Fibroblast of lung (primary cell): ENCODE measurements around the gene SEC16A. TPM values are rescaled to one million over a fixed set of nuclear protein-coding genes. Genes with fewer than 3 reads are reported as not detected.
"Not testable (repeated sequence)": the region's sequence is repeated elsewhere in the genome, so short reads cannot be mapped to it uniquely, and the experiment has no call there.

Experiments
- DNase-seq, 2 donors: peaks; one replicate each; pipeline versions ENCODE4 v3.0.0 to v3.0.0-alpha.2; 2010; ENCODE audit warnings: low read depth in 2 of 2
- H2AFZ ChIP-seq: 2 replicates; pipeline ENCODE4 v1.5.1; 2012; ENCODE audit warnings: low read length, control low read depth, inconsistent platforms
- H3K27ac ChIP-seq: 2 replicates; pipeline ENCODE4 v1.5.1; 2011; ENCODE audit warnings: low read length, control low read depth; ENCODE audit not compliant: insufficient read depth
- H3K27me3 ChIP-seq: 2 replicates; pipeline ENCODE4 v1.5.1; 2011; ENCODE audit warnings: mild to moderate bottlenecking, low read length; ENCODE audit not compliant: control insufficient read depth, insufficient read depth
- H3K36me3 ChIP-seq: 2 replicates; pipeline ENCODE4 v1.5.1; 2011; ENCODE audit warnings: low read length; ENCODE audit not compliant: control insufficient read depth, insufficient read depth
- H3K4me1 ChIP-seq: 2 replicates; pipeline ENCODE4 v1.5.1; 2011; ENCODE audit warnings: low read length; ENCODE audit not compliant: control insufficient read depth, insufficient read depth; ENCODE audit errors: extremely low read depth
- H3K4me2 ChIP-seq: 2 replicates; pipeline ENCODE4 v1.5.1; 2011; ENCODE audit warnings: low read length, control low read depth; ENCODE audit not compliant: insufficient read depth; ENCODE audit errors: extremely low read depth
- H3K4me3 ChIP-seq, 4 experiments: fragments of 200-600 bp in 1 of 4; sonication (generic) in 1 of 4; replicated peaks in 1 of 4; 2 replicates each; pipeline ENCODE4 v1.5.1; 2011 to 2016; ENCODE audit warnings: low read length in 4 of 4, low read depth in 3 of 4, mild to moderate bottlenecking in 3 of 4, control low read depth in 2 of 4, inconsistent platforms in 1 of 4, mixed read lengths in 1 of 4; ENCODE audit not compliant: insufficient read depth in 1 of 4; ENCODE audit errors: control extremely low read depth in 1 of 4
- H3K79me2 ChIP-seq: 2 replicates; pipeline ENCODE4 v1.5.1; 2012; ENCODE audit warnings: mild to moderate bottlenecking, low read length, inconsistent platforms; ENCODE audit not compliant: control insufficient read depth, insufficient read depth
- H3K9ac ChIP-seq: 2 replicates; pipeline ENCODE4 v1.5.1; 2011; ENCODE audit warnings: mild to moderate bottlenecking, low read length, control low read depth; ENCODE audit not compliant: insufficient read depth
- H3K9me3 ChIP-seq: 2 replicates; pipeline ENCODE4 v1.5.1; 2012; ENCODE audit warnings: low read depth, low read length; ENCODE audit not compliant: control insufficient read depth, insufficient read depth
- H4K20me1 ChIP-seq: 2 replicates; pipeline ENCODE4 v1.5.1; 2011; ENCODE audit warnings: low read length; ENCODE audit not compliant: control insufficient read depth, insufficient read depth; ENCODE audit errors: extremely low read depth
- CTCF ChIP-seq, 2 donors: IDR thresholded peaks in 1 of 2; conservative IDR thresholded peaks in 1 of 2; 1 replicate in 1 of 2; 2 replicates in 1 of 2; pipeline ENCODE4 v1.5.1; 2011 to 2012; ENCODE audit warnings: low read length in 2 of 2, control low read depth in 1 of 2, inconsistent platforms in 1 of 2, low read depth in 1 of 2, mild to moderate bottlenecking in 1 of 2
- EZH2 ChIP-seq: IDR thresholded peaks from 2 replicates; pipeline ENCODE4 v1.5.1; 2012; ENCODE audit warnings: low read length, control low read depth, mild to moderate bottlenecking; ENCODE audit errors: missing control alignments
- polyA plus RNA-seq, 2 donors: library from polyadenylated mRNA; depleted of rRNA in 1 of 2; stranded (reverse) in 1 of 2; unstranded in 1 of 2; fragments of >200 nt; gene quantifications; 2 replicates each; pipeline ENCODE4 v1.2.1, GENCODE V29; 2011 to 2012; ENCODE audit warnings: missing spikeins in 1 of 2
- total RNA-seq: library from RNA; depleted of rRNA; stranded (reverse); fragments of >200 nt; gene quantifications from 2 replicates; pipeline ENCODE4 v1.2.1, GENCODE V29; 2014

The SEC16A gene
- total and polyA plus RNA-seq, 2 donors (not counting 1 experiment from before 2014, with no cell fraction given) = 17.8 to 23.9 TPM

DNA sequence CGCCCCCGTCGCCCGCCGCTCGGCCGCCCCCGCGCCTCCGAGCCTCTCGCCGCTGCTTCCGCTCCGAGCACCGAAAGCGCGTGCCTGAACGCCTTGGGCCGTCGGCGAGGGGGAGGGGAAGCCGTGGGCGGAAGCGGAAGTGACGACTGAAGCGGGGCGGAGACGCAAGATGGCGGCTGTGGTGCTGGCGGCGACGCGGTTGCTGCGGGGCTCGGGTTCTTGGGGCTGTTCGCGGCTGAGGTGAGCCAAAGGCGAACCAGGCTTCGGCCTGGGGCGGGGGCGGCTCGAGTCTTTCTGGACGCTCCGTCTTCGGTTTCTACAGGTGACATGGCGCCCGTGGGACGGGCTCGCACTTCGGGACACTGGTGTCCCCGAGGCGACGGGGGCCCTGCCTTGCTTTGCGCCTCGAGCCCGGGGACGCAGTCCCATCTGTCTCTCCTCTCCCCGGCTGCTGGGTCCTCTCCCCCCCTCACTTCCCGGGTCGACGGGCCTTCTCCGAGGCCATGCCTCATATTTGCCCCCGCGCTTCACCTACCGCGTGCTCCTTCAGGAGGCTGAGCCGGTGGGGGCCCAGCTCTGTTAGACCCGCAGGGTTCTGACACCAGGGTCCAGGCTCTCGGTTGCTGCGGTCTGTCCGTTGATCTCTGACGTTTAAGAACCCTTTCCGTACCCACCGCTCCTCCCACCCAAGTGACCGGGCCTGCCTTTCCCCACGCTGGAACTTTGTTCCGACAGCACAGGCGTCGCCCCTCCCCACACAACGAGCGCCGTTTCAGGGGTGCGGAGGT lies 72.1 kb downstream of the SEC16A start, which contains the start of the genes ENTR1 and PMPCA:
ENTR1 (minus strand) TSS at position 115 of the 788 bp plus-strand sequence. CDS start 217 bp downstream, outside the sequence.
PMPCA (plus strand) TSS at position 159 of the 788 bp plus-strand sequence; CDS start at position 170, 11 bp downstream.
- peaks cover 43% of the 10 kb centered on the region for H3K79me2 ChIP-seq
- peak within 1 kb of the TSS; percentile 79 to 99 (median 98) for H3K4me3 ChIP-seq
- peak within 1 kb of the TSS; percentile 96 for H3K27ac ChIP-seq
- H2AFZ ChIP-seq = peak within 1 kb of the TSS; percentile 39
- H3K9ac ChIP-seq = peak within 1 kb of the TSS; percentile 95
- H3K9me3 ChIP-seq = no peaks in the 10 kb centered on the region
- peaks cover 28% of the 10 kb centered on the region for H3K36me3 ChIP-seq
- peak; percentile 82 for DNase-seq
- H4K20me1 ChIP-seq = no peaks in the 10 kb centered on the region
- no peak for TF ChIP-seq EZH2
- TF ChIP-seq CTCF (conservative IDR thresholded peaks at IDR 0.05 in 1 of 2, IDR thresholded peaks at IDR 0.05 in 1 of 2; ENCODE audit: low read depth in 1 of 2, low read length in 2 of 2) = no peak
- H3K27me3 ChIP-seq = no peaks in the 10 kb centered on the region
- peaks cover 11% of the 10 kb centered on the region for H3K4me1 ChIP-seq
- H3K4me2 ChIP-seq = peak within 1 kb of the TSS; percentile 96

- H3K79me2 ChIP-seq = peaks cover 43% of the 10 kb centered on the region
- no peak for TF ChIP-seq EZH2
- TF ChIP-seq CTCF (conservative IDR thresholded peaks at IDR 0.05 in 1 of 2, IDR thresholded peaks at IDR 0.05 in 1 of 2; ENCODE audit: low read depth in 1 of 2, low read length in 2 of 2) = no peak
- peak; percentile 17 to 43 for DNase-seq
Measured at GRCh38 chr9:136409557-136410455, 73.0 kb downstream of the SEC16A start.

GRCh38 chr9:136407911-136408310 lies 74.9 kb downstream of the SEC16A start:
- Histone ChIP-seq H3K9me3 (no peaks in the 10 kb centered on the region), H3K4me2 (no peak overlapping the region), H3K79me2 (peaks cover 36% of the 10 kb centered on the region), H3K4me3 (no peak overlapping the region), H3K4me1 (peaks cover 11% of the 10 kb centered on the region), H2AFZ (no peak overlapping the region), H4K20me1 (no peaks in the 10 kb centered on the region), H3K27ac (no peak overlapping the region), H3K36me3 (peaks cover 24% of the 10 kb centered on the region), H3K9ac (no peak overlapping the region), H3K27me3 (no peaks in the 10 kb centered on the region)
- DNase-seq = no peak
- no peak for TF ChIP-seq EZH2
- no peak for TF ChIP-seq CTCF (conservative IDR thresholded peaks at IDR 0.05 in 1 of 2, IDR thresholded peaks at IDR 0.05 in 1 of 2; ENCODE audit: low read depth in 1 of 2, low read length in 2 of 2)

More at GRCh38 chr9:136409557-136410455, 73.0 kb downstream of the SEC16A start:
- Histone ChIP-seq H3K36me3 (peaks cover 27% of the 10 kb centered on the region), H3K27me3 (no peaks in the 10 kb centered on the region), H2AFZ (peak overlapping the region; percentile 30), H3K4me3 (peak overlapping the region; percentile 69 to 98 (median 77)), H4K20me1 (no peaks in the 10 kb centered on the region), H3K27ac (peak overlapping the region; percentile 81), H3K9ac (peak overlapping the region; percentile 82), H3K4me1 (peaks cover 11% of the 10 kb centered on the region), H3K4me2 (peak overlapping the region; percentile 96), H3K9me3 (no peaks in the 10 kb centered on the region)

DNA sequence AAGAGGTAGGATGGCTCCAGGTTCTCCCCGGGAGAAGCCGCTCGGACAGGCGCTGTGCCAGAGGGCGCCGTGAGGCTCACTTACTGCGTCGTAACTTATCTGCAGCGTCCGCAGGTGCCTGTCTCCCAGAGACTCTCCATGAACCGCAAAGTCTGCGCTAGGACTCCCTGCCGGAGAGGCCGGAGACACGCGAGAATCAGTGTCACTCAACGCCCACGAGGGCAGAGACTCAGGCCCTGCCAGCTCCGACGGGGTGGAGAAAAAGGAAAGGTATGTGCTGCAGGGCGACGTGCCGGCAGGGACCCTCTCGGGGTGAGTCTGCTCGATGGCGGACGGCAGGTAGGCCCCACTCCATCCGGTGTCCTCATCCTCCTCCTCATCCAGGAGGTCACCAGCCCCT lies 75.8 kb downstream of the SEC16A start:
- not testable (repeated sequence) for H3K9ac ChIP-seq, H3K27ac ChIP-seq, H2AFZ ChIP-seq, H3K4me2 ChIP-seq, H3K9me3 ChIP-seq, H3K27me3 ChIP-seq, H4K20me1 ChIP-seq, DNase-seq, H3K4me3 ChIP-seq
- Histone ChIP-seq H3K79me2 (peaks cover 29% of the 10 kb centered on the region), H3K36me3 (peaks cover 23% of the 10 kb centered on the region), H3K4me1 (peaks cover 10% of the 10 kb centered on the region)
